Keratinocyte (primary cell): ENCODE data around the gene EXOSC1. TPM values are rescaled to one million over a fixed set of nuclear protein-coding genes. Genes with fewer than 3 reads are reported as not detected.

Experiments used
- DNase-seq: peaks from one replicate; pipeline ENCODE4 v3.0.0-alpha.2; 2011; ENCODE audit warnings: low read depth, missing footprints, low spot score
- FAIRE-seq: peaks from 2 replicates; lab custom pipeline; 2011; peaks lifted over from hg19 to GRCh38; lab: Jason Lieb, UNC
- H2AFZ ChIP-seq: 2 replicates; pipeline ENCODE4 v1.6.0; 2012; ENCODE audit warnings: low read length, control low read depth, inconsistent platforms; ENCODE audit not compliant: control insufficient read depth
- H3K27ac ChIP-seq: 2 replicates; pipeline ENCODE4 v1.5.1; 2011; ENCODE audit warnings: low read length; ENCODE audit not compliant: control insufficient read depth, insufficient read depth
- H3K27me3 ChIP-seq: 3 replicates; pipeline ENCODE4 v1.6.0; 2011; ENCODE audit warnings: low read length; ENCODE audit not compliant: control insufficient read depth, insufficient read depth; ENCODE audit errors: extremely low read depth
- H3K36me3 ChIP-seq, 2 experiments: 2 replicates in 1 of 2; 3 replicates in 1 of 2; pipeline ENCODE4 v1.5.1; 2011; ENCODE audit warnings: low read length in 2 of 2, mild to moderate bottlenecking in 1 of 2; ENCODE audit not compliant: control insufficient read depth in 2 of 2, insufficient read depth in 2 of 2; ENCODE audit errors: extremely low read depth in 1 of 2
- H3K4me1 ChIP-seq: 3 replicates; pipeline ENCODE4 v1.5.1; 2011; ENCODE audit warnings: low read length; ENCODE audit not compliant: control insufficient read depth, insufficient read depth; ENCODE audit errors: extremely low read depth
- H3K4me2 ChIP-seq: 3 replicates; pipeline ENCODE4 v1.6.0; 2011; ENCODE audit warnings: low read depth, low read length; ENCODE audit not compliant: control insufficient read depth, insufficient read depth; ENCODE audit errors: extremely low read depth
- H3K4me3 ChIP-seq, 3 experiments: fragments of 200-600 bp in 1 of 3; sonication (generic) in 1 of 3; 2 replicates in 2 of 3; 3 replicates in 1 of 3; pipeline ENCODE4 v1.5.1; 2011 to 2016; ENCODE audit warnings: low read length in 3 of 3, mild to moderate bottlenecking in 3 of 3, control low read depth in 2 of 3, inconsistent platforms in 1 of 3, low read depth in 1 of 3, mixed read lengths in 1 of 3, mixed run types in 1 of 3, moderate library complexity in 1 of 3; ENCODE audit not compliant: control insufficient read depth in 2 of 3, insufficient read depth in 2 of 3; ENCODE audit errors: extremely low read depth in 1 of 3
- H3K79me2 ChIP-seq: 2 replicates; pipeline ENCODE4 v1.6.0; 2012; ENCODE audit warnings: low read length; ENCODE audit not compliant: control insufficient read depth, insufficient read depth
- H3K9ac ChIP-seq: 3 replicates; pipeline ENCODE4 v1.6.0; 2011; ENCODE audit warnings: low read length; ENCODE audit not compliant: control insufficient read depth, insufficient read depth; ENCODE audit errors: extremely low read depth
- H3K9me1 ChIP-seq: 3 replicates; pipeline ENCODE4 v1.6.0; 2011; ENCODE audit warnings: low read length; ENCODE audit not compliant: control insufficient read depth, insufficient read depth; ENCODE audit errors: extremely low read depth
- H3K9me3 ChIP-seq: 2 replicates; pipeline ENCODE4 v1.5.1; 2012; ENCODE audit warnings: low read depth, low read length; ENCODE audit not compliant: control insufficient read depth
- H4K20me1 ChIP-seq: 3 replicates; pipeline ENCODE4 v1.6.0; 2011; ENCODE audit warnings: low read length; ENCODE audit not compliant: control insufficient read depth, insufficient read depth; ENCODE audit errors: extremely low read depth
- CTCF ChIP-seq, 3 experiments: IDR thresholded peaks in 1 of 3; conservative IDR thresholded peaks in 1 of 3; optimal IDR thresholded peaks in 1 of 3; 2 replicates in 2 of 3; 3 replicates in 1 of 3; pipeline versions ENCODE3 to v1.5.1; 2011; ENCODE audit warnings: low read length in 3 of 3, mild to moderate bottlenecking in 3 of 3, moderate library complexity in 2 of 3, control low read depth in 1 of 3, inconsistent platforms in 1 of 3; ENCODE audit not compliant: insufficient read depth in 2 of 3; ENCODE audit errors: extremely low read depth in 1 of 3
- EZH2 ChIP-seq: IDR thresholded peaks from one replicate; pipeline ENCODE4 v1.6.1; 2012; ENCODE audit warnings: inconsistent platforms, mild to moderate bottlenecking, low read length, moderate library complexity
- dilution Hi-C: fragments of 300-500 bp; cut with MboI; formaldehyde crosslinking; loops from one replicate; pipeline ENCODE4 v1.7.0; 2020; ENCODE audit warnings: low sequenced_read_pairs; ENCODE audit not compliant: extremely low pct_ligation_motif_present
- polyA plus RNA-seq, 5 experiments: library from polyadenylated mRNA; depleted of rRNA in 3 of 5; stranded (reverse) in 3 of 5; stranded (forward) in 1 of 5; unstranded in 1 of 5; fragments of >200 nt; gene quantifications; 1 replicate in 1 of 5; 2 replicates in 3 of 5; 3 replicates in 1 of 5; pipeline versions ENCODE4 v1.2.1 to v1.2.3, GENCODE V29; 2011 to 2012; ENCODE audit warnings: missing spikeins in 2 of 5, low read depth in 1 of 5, low replicate concordance in 1 of 5

Gene EXOSC1
- polyA plus RNA-seq, 1 donor (not counting 4 experiments of a cell fraction or from before 2014, with no cell fraction given) = 45.7 TPM

- H3K9me1 ChIP-seq = no peaks in the 10 kb centered on the region
- H3K36me3 ChIP-seq = no peaks in the 10 kb centered on the region
- H2AFZ ChIP-seq = no peak overlapping the region
- H3K4me3 ChIP-seq = no peak overlapping the region
- dilution Hi-C loops = no loop called here
- no peak overlapping the region for H3K9ac ChIP-seq
- no peak overlapping the region for H3K27ac ChIP-seq
- H3K9me3 ChIP-seq = no peaks in the 10 kb centered on the region
- peaks cover 45% of the 10 kb centered on the region for H3K4me1 ChIP-seq
- DNase-seq (no peak), FAIRE-seq (no peak)
- H3K27me3 ChIP-seq = no peaks in the 10 kb centered on the region
- H4K20me1 ChIP-seq = no peaks in the 10 kb centered on the region
- no peak for TF ChIP-seq CTCF (optimal IDR thresholded peaks at IDR 0.05 in 1 of 3, IDR thresholded peaks at IDR 0.05 in 1 of 3, conservative IDR thresholded peaks at IDR 0.05 in 1 of 3; ENCODE audit: extremely low read depth in 1 of 3, insufficient read depth in 2 of 3, low read length in 3 of 3)
- no peak for TF ChIP-seq EZH2
- H3K4me2 ChIP-seq = no peak overlapping the region
- no peaks in the 10 kb centered on the region for H3K79me2 ChIP-seq
Observed at GRCh38 chr10:97411406-97411805, 34.4 kb downstream of the EXOSC1 start.

- H3K4me2 ChIP-seq = no peak overlapping the region
- H3K36me3 ChIP-seq = no peaks in the 10 kb centered on the region
- no peaks in the 10 kb centered on the region for H3K9me3 ChIP-seq
- FAIRE-seq (no peak), DNase-seq (no peak)
- TF ChIP-seq EZH2 (no peak), CTCF (optimal IDR thresholded peaks at IDR 0.05 in 1 of 3, IDR thresholded peaks at IDR 0.05 in 1 of 3, conservative IDR thresholded peaks at IDR 0.05 in 1 of 3; ENCODE audit: extremely low read depth in 1 of 3, insufficient read depth in 2 of 3, low read length in 3 of 3) (no peak)
- no peaks in the 10 kb centered on the region for H3K79me2 ChIP-seq
- peak overlapping the region; percentile 32 for H2AFZ ChIP-seq
- no peaks in the 10 kb centered on the region for H4K20me1 ChIP-seq
- no peaks in the 10 kb centered on the region for H3K9me1 ChIP-seq
- dilution Hi-C loops = no loop called here
- no peaks in the 10 kb centered on the region for H3K27me3 ChIP-seq
- H3K4me1 ChIP-seq = peaks cover 34% of the 10 kb centered on the region
- H3K27ac ChIP-seq = no peak overlapping the region
- H3K9ac ChIP-seq = no peak overlapping the region
- H3K4me3 ChIP-seq = no peak overlapping the region
Observed at GRCh38 chr10:97408496-97408992, 37.3 kb downstream of the EXOSC1 start.
